ENCODE data around the gene NPAS3. TPM values are rescaled to one million over a fixed set of nuclear protein-coding genes. Genes with fewer than 3 reads are reported as not detected.

Gene NPAS3
- total RNA-seq, 1 donor from 2014 or later = 0.95 TPM

DNA sequence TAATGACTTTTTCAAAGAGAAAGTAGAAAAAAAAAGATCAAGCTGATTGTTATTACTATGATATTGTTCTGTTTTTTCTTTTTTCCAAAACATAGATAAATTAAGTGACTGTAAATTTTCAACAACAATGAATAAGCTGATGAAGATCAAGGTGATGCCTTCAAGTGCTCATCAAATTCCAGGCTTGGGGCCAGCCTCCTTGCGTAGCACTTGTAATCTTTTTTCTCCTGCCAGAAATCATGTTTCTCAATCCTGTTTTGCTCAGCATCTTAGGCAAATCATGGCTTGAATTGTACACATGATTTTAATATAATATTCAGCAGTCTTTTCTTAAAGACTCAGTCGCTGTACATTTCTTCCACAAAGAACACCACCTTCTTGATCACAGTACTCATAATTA, 333.2 kb downstream of the NPAS3 start:
- DNase-seq (no peak), ATAC-seq (no peak)
- TF ChIP-seq, protein P1, sequence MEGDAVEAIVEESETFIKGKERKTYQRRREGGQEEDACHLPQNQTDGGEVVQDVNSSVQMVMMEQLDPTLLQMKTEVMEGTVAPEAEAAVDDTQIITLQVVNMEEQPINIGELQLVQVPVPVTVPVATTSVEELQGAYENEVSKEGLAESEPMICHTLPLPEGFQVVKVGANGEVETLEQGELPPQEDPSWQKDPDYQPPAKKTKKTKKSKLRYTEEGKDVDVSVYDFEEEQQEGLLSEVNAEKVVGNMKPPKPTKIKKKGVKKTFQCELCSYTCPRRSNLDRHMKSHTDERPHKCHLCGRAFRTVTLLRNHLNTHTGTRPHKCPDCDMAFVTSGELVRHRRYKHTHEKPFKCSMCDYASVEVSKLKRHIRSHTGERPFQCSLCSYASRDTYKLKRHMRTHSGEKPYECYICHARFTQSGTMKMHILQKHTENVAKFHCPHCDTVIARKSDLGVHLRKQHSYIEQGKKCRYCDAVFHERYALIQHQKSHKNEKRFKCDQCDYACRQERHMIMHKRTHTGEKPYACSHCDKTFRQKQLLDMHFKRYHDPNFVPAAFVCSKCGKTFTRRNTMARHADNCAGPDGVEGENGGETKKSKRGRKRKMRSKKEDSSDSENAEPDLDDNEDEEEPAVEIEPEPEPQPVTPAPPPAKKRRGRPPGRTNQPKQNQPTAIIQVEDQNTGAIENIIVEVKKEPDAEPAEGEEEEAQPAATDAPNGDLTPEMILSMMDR (IDR thresholded peaks at IDR 0.05) = no peak
- no peaks in the 10 kb centered on the region for H3K4me1 ChIP-seq
- no peaks in the 10 kb centered on the region for H3K27me3 ChIP-seq (ENCODE audit: low read depth)
- H3K36me3 ChIP-seq = no peaks in the 10 kb centered on the region
- no peak overlapping the region for H3K4me3 ChIP-seq
- no peaks in the 10 kb centered on the region for H3K9me3 ChIP-seq
- intact Hi-C loops (cut with DNase I) = no loop called here
- H3K27ac ChIP-seq = no peak overlapping the region

DNA sequence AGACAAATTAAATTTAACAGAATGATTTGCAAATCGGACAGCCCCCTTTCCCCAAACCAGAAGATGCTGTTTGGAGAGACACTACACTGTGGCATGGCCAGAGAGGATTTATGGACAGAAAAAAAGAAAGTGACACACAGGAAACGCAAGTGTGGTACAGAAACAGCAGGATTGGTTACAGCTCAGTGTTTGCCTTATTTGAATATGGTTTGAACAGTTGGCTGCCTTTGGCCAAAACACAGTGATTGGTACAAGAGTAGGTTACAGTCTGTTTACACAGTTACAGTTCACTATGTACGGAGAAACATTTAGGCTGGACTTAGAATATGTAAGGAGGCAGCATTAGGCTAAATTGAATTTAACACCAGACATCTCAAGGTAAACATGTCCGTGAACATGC, 335.3 kb downstream of the NPAS3 start:
- no peak for ATAC-seq
- no peaks in the 10 kb centered on the region for H3K36me3 ChIP-seq
- no peaks in the 10 kb centered on the region for H3K27me3 ChIP-seq (ENCODE audit: low read depth)
- DNase-seq = no peak
- H3K9me3 ChIP-seq = no peaks in the 10 kb centered on the region
- intact Hi-C loops (cut with DNase I) = no loop called here
- no peak overlapping the region for H3K27ac ChIP-seq
- H3K4me1 ChIP-seq = no peaks in the 10 kb centered on the region
- no peak overlapping the region for H3K4me3 ChIP-seq
- TF ChIP-seq, protein P1 (IDR thresholded peaks at IDR 0.05) = no peak

DNA sequence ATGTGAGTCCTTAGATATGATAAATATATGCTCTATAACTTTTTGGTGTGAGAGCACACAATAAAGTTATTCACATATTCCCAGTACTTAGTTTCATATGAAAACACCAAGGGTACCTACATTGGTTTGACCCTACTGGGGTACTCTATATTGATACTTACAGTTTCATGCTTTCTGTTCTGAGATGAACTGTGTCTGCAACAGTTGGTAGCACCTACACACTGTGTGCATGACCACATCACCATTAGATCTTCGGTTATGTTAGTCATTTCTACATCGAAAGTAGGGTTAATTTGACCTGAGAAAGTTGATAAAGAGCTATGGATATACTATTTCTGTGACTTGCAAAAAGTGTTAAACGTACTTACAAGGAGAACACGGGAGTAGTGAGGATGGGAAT, 337.2 kb downstream of the NPAS3 start:
- DNase-seq = no peak
- no peaks in the 10 kb centered on the region for H3K9me3 ChIP-seq
- H3K27me3 ChIP-seq (ENCODE audit: low read depth) = no peaks in the 10 kb centered on the region
- H3K36me3 ChIP-seq = no peaks in the 10 kb centered on the region
- TF ChIP-seq, protein P1 (IDR thresholded peaks at IDR 0.05) = no peak
- H3K27ac ChIP-seq = no peak overlapping the region
- H3K4me1 ChIP-seq = no peaks in the 10 kb centered on the region
- H3K4me3 ChIP-seq = no peak overlapping the region
- no peak for ATAC-seq
- intact Hi-C loops (cut with DNase I) = no loop called here

DNA sequence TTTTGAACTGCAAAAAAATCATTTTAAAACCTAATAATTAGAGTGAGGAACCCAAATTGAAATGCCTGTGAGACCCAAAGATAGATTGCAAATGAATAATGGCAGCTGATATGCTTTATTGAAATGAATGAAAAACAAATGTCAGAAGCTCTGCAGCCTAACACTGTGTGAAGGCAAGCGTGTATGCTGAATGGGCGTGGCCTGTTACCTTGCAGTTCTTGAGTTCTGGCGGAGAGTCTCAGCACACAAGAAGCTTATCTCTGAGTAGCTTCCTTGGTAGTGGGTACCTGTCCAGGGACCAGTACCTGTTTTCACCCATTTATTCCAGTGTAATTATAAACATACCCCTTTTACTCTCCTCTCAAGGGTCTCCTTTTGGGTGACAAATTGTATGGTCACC, 341.2 kb downstream of the NPAS3 start:
- Histone ChIP-seq H3K9me3 (no peaks in the 10 kb centered on the region), H3K36me3 (no peaks in the 10 kb centered on the region), H3K27ac (no peak overlapping the region), H3K27me3 (ENCODE audit: low read depth) (no peaks in the 10 kb centered on the region), H3K4me3 (no peak overlapping the region), H3K4me1 (no peaks in the 10 kb centered on the region)
- intact Hi-C loops (cut with DNase I) = no loop called here
- TF ChIP-seq, protein P1 (IDR thresholded peaks at IDR 0.05) = no peak
- no peak for ATAC-seq
- no peak for DNase-seq

DNA sequence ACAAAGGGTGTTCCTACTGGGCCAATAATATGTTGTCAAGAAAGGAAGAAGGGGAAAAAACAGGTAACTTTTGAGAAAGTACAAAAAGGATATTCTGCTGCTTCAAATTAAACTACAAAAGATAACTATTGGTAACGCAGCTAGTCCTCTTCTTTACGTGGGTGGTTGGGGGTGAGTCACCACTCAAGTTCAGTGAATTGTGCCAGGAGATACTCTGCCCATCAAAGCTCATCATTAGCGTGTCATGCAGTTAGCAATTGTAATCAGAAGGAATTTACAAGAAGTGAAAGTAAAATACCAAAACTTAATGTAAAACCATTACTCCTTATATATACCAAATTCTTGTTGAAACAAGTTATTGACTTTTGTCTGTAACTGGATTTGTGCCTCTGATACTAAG, 342.0 kb downstream of the NPAS3 start:
- Histone ChIP-seq H3K4me3 (no peak overlapping the region), H3K27ac (no peak overlapping the region), H3K36me3 (no peaks in the 10 kb centered on the region), H3K9me3 (no peaks in the 10 kb centered on the region), H3K27me3 (ENCODE audit: low read depth) (no peaks in the 10 kb centered on the region), H3K4me1 (no peaks in the 10 kb centered on the region)
- intact Hi-C loops (cut with DNase I) = no loop called here
- no peak for DNase-seq
- no peak for ATAC-seq
- TF ChIP-seq, protein P1 (IDR thresholded peaks at IDR 0.05) = no peak
